GM18505 (cell line): ENCODE results near the gene GRK5.

ENCODE experiments used
- ATAC-seq: cut with Tn5 transposase; IDR thresholded peaks from one replicate; pipeline ENCODE4 v1.9.1; 2021; ENCODE audit not compliant: unreplicated experiment
- POLR2A ChIP-seq: IDR thresholded peaks from 4 replicates; pipeline ENCODE4 v1.6.1; 2011; ENCODE audit warnings: borderline replicate concordance; ENCODE audit not compliant: insufficient read depth, insufficient read length; ENCODE audit errors: extremely low read depth

Gene GRK5

GRCh38 chr10:119333146-119333792 lies 125.9 kb downstream of the GRK5 start:
- ATAC-seq = no peak
- no peak for TF ChIP-seq POLR2A

GRCh38 chr10:119335671-119336353 lies 128.4 kb downstream of the GRK5 start:
- ATAC-seq = no peak

GRCh38 chr10:119336599-119336998 lies 129.2 kb downstream of the GRK5 start:
- no peak for TF ChIP-seq POLR2A
- no peak for ATAC-seq

More at GRCh38 chr10:119335671-119336353, 128.4 kb downstream of the GRK5 start:
- TF ChIP-seq POLR2A = no peak

- no peak for ATAC-seq
- TF ChIP-seq POLR2A = no peak
These were observed 129.9 kb downstream of the GRK5 start for GRCh38 chr10:119337223-119337622.

GRCh38 chr10:119337796-119338432 lies 130.5 kb downstream of the GRK5 start:
- no peak for ATAC-seq
- TF ChIP-seq POLR2A = no peak

- TF ChIP-seq POLR2A = no peak
- no peak for ATAC-seq
These were observed 131.7 kb downstream of the GRK5 start for GRCh38 chr10:119339109-119339508.

- no peak for TF ChIP-seq POLR2A
- no peak for ATAC-seq
These were observed 133.6 kb downstream of the GRK5 start for GRCh38 chr10:119340893-119341458.

GRCh38 chr10:119341459-119342301 lies 134.3 kb downstream of the GRK5 start:
- TF ChIP-seq POLR2A = no peak
- ATAC-seq = no peak

- ATAC-seq = no peak
- no peak for TF ChIP-seq POLR2A
These were observed 135.0 kb downstream of the GRK5 start for GRCh38 chr10:119342335-119342734.

- TF ChIP-seq POLR2A = no peak
- ATAC-seq = no peak
These were observed 135.7 kb downstream of the GRK5 start for GRCh38 chr10:119343011-119343601.

- no peak for ATAC-seq
- no peak for TF ChIP-seq POLR2A
These were observed 137.0 kb downstream of the GRK5 start for GRCh38 chr10:119344381-119344780.

GRCh38 chr10:119346095-119346832 lies 138.9 kb downstream of the GRK5 start:
- TF ChIP-seq POLR2A = no peak
- no peak for ATAC-seq
